GM19463 (cell line): ENCODE data around the gene FGA.
"Not testable (repeated sequence)": the region's sequence is repeated elsewhere in the genome, so short reads cannot be mapped to it uniquely, and the experiment has no call there.

ENCODE experiments used
- ATAC-seq: cut with Tn5 transposase; IDR thresholded peaks from one replicate; pipeline ENCODE4 v1.9.1; 2021; ENCODE audit warnings: mild to moderate bottlenecking, moderate library complexity; ENCODE audit not compliant: unreplicated experiment

The FGA gene

DNA sequence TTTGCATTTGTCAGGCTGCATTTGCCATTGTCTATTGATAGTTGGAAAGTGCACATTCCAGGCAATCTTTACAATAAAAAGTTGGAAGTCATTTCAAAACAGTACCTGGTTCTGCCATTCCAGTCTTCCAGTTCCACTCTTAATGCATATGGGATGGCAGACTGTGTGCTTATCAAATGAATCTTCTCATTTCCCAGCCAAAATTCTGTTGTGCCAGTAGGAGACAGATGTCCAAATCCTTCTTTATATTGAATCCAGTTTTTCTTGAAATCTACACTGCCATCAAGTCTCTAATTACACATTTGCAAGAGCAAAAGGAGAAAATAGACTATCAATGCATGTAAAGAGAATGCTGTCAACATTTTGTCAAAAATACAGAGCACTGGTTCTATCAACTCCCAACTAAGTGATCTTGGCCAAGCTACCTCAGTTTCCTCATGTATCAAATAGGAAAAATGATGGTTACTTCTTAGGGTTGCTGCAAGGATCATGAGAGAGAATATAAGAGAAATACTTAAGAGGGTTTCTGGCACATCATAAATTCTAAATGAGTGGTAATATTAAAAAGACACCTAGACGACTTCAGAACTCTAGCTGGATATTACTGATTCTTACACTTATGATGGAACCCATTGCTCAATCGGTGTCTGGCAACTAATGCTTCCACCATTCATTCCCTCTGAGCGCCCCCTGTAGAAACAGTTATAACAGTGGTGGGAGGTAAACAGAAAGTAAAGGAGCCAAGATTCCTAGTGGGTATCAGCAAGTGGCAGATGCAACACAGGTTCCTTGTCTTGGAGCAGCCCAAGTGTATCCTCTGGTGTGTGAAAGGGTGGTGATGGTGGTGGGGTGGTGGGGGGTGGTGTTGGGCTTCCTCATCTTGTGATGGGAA lies 18.1 kb upstream of the FGA start:
- no peak for ATAC-seq

DNA sequence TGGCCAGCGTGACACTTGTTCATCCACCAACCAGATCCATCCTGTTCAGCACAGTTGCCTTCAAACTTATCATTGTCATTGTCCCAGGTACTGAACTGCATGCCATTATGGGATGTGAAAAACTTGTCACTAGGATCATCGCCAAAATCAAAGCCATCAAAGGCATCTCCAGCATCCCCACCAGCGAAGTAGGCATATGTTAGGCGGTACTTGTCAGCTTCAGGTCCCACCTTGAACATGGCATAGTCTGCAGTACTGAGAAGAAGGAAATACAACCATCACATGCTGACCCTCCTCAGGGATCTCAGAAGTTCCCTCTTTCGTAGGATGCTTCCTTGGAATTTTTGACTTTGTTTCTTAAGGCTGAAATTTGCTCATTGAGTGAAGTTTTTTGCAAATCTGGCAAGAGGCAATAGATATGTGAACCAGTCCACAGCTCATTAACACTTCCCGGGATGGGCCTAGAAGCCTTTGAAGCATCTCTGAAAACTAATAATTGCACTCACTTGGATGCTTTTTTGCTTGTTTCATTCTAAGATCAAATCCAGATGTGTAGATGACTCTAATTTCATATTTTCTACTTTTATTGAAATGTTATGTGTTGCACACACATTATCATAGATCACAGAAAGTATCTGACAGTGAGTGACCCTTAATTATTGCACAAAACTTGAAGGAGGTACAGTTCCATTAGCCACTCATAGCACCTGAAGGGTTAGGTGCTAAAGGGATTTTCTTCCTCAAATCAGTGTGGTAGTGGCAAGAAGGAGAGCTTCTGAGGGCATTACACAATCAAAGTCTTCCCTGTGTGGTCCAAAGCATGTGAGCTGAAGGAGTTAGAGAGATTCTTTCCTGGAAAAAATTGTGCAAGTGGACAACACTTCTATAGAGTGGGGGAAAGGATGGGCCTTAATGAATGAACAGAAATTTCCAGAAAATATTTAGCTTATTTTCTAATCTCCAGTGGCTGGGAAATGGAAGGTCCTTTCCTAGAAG lies 16.5 kb upstream of the FGA start:
- ATAC-seq, result no peak

DNA sequence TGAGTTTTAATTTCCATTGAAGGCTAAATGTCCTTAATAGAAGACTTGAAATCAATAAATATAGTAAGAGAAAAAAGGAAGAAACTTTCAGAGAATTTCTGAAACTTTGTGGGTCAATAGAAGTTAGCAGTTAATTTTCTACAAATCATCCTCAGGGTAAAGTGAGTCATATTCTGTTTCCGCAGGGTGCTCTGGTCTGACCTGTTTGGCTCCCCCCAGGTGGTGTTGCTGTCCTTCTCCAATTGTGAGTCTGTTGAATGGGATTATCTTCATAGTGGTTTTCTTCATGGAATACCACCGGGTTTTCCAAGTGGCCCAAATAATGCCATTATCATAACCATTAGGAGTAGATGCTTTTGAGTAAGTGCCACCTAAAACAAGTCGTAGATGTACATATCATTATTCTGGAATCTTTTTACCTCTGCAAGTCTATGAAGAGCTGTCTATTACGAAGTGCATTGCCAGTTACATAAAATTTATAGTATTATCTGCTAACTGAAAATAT lies 14.2 kb upstream of the FGA start:
- no peak for ATAC-seq

DNA sequence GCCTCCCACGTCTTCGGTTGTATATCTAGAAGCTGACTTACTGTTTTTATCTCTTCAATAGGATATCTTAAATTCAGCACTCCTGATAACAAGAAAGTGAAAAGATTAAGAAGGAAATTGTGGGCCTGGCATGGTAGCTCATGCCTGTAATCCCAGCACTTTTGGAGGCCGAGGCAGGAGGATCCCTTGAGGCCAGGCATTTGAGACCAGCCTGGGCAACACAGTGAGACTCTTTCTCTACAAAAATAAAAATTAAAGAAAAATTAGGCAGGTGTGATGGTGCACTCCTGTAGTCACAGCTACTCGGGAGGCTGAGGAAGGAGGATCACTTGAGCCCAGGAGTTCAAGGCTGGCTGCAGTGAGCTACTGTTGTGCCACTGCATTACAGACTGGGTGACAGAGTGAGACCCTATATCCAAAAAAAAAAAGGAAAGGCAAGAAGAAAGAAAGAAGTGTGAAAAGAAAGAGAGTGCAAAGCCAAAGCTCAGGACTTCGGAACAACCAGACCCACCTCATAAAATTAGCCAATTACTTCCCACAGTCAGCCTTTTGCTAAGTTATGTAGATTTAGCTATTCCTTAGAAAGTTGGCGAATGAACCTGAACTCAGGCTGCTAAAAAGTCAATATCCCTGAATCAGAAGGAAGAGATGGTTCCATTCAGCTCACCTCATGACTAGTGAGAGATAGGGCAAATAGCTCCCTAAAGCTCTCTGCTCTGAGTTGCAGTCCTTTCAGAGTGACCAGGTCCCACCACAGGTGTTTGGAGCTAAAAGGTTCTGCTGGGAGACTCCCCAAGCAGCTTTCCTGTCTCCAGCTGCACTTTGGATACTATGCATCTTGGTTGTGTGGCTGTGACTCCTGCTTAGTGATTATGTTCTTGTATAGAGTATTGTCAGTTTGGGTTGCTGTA lies 12.7 kb upstream of the FGA start:
- ATAC-seq, result no peak

DNA sequence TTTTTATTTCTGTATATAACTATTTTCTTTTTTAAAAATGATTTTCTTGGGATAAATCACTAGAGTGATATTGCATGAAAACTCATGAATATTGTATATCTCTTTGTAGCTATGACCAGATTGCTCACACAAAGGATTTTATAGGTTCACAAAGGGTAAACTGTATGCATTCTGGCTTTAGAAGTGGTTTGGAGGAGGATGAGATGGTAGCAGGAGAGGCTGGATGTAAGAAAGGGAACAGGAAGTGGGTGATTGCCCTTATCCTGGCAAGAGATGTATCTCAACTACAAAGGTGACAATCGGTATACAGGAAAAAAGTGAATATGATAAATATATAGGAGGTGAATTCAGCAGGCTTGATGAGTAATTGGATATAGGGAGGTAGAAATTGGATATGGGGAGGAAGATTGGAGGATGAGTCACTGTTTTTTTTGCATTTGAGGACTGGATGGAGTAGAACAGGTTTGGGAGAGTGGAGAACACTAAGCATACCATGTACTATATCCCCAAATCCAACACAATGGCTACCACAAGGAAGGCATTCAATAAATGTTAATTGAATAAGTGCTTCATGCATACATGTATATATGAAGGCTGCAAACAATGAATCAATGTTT lies 12.0 kb upstream of the FGA start:
- ATAC-seq, result no peak

DNA sequence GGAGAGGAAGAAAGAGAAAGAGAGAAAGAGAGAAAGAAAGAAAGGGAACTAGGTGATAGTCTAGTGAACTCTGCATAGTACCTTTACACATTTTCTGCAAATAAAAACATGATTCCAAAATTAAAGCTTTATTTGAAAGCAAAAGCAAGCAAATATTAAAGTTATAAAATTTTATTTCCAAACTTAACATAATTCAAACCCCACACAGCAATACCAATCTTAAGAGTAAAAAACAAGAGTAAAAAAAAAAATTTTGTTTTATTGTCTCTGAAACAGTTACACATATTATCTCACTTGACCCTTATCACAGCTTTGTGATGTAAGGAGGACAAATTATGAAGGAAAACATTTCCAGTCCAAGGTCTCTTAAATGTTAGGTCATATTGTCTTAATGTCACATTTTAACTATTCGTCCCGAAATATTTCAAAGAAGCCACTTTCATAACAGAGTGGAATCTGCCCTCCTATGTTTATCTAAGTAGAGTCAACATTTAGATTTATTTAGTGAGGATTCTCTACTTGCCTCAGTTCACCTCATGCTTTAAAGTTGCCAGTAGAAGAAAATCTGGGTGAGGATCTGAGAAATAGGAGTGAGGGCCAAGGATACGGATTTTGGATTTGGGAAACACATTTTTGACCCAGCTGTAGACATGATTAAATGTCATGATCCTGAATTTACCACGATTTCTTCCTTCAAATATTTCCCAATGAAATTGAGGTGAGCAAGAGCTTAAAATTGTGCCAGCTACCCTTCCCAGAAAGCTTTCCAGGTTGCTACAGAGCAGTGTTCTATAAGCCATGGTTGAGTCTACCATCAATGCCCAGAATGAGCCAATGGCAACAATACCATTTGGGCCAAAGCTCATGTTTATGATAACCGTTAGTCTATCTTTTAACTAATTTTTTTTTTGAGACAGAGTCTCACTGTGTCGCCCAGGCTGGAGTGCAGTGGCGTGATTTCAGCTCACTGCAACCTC lies 7.5 kb upstream of the FGA start:
- no peak for ATAC-seq

DNA sequence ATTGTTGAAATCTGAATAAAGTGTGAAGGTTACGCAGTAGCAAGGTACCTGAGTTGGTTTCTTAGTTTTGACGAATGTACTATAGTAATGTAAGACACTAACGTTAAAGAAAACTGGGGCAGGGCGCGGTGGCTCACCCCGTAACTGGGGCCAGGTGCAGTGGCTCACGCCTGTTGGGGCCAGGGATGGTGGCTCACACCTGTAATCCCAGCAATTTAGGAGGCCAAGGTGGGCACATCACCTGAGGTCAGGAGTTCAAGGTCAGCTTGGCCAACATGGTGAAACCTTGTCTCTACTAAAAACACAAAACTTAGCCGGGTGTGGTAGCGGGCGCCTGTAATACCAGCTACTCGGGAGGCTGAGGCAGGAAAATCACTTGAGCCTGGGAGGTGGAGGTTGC lies 6.7 kb upstream of the FGA start:
- ATAC-seq, result not testable (repeated sequence)

DNA sequence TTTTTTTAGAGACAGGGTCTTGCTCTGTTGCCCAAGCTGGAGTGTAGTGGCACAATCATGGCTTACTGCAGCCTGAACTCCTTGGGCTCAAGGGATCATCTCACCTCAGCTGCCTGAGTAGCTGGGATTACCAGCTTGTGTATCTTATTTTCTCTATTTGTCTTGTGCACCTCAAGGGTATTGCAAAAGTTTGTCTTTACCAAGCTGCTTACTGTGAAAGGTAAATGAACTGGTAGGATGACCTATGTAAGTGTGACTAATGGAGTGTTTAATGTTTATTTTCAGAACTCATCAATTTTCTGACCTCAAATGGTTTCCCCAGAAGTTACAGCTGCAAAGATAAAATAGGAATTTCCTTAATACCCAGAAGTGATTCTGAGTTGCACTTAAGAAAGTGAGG lies 5.3 kb upstream of the FGA start:
- no peak for ATAC-seq

DNA sequence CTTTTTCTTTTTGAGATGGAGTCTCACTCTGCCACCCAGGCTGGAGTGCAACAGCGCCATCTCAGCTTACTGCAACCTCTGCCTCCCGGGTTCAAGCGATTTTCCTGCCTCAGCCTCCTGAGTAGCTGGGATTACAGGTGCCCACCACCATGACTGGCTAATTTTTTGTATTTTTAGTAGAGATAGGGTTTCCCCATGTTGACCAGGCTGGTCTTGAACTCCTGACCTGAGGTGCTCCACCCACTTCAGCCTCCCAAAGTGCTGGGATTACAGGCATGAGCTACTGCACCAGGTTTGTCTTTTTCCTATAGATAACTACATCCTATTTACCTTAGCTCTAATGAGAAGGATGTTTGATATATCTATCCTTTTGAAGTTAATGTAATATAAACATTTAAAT lies 3.8 kb upstream of the FGA start:
- not testable (repeated sequence) for ATAC-seq

DNA sequence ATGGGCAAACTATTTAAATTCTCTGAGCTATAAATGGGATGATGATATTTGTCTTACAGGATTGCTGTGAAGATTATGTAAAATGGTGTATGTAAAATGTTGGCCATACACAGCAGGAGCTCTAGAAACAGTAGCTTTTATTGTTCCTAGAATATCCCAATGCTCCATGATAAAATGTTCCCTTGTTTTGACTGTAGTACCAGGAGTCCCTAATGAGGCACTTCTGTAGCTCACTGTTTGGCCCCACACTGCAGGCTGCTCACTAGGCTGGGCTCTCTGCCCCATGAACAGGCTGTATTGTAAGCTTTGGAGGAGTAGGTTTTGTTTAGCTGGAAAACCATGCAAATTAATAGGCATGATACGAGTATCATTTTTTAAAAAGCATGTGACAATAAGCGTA lies 3.3 kb upstream of the FGA start:
- ATAC-seq, result no peak

DNA sequence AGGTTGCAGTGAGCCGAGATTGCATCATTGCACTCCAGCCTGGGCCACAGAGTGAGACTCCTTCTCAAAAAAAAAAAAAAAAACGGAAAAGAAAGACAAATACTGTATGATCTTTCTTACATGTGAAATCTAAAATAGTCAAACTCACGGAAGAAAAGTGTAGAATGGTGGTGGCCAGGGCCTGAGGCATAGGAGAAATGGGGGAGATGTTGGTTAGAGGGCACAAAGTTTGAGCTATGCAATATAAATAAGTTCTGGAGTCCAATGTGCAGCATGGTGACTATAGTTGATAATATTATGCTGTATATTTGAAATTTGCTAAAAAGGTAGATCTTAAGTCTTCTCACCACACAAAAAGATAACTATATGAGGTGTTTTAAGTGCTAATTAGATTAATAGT lies 1.3 kb upstream of the FGA start:
- no peak for ATAC-seq

DNA sequence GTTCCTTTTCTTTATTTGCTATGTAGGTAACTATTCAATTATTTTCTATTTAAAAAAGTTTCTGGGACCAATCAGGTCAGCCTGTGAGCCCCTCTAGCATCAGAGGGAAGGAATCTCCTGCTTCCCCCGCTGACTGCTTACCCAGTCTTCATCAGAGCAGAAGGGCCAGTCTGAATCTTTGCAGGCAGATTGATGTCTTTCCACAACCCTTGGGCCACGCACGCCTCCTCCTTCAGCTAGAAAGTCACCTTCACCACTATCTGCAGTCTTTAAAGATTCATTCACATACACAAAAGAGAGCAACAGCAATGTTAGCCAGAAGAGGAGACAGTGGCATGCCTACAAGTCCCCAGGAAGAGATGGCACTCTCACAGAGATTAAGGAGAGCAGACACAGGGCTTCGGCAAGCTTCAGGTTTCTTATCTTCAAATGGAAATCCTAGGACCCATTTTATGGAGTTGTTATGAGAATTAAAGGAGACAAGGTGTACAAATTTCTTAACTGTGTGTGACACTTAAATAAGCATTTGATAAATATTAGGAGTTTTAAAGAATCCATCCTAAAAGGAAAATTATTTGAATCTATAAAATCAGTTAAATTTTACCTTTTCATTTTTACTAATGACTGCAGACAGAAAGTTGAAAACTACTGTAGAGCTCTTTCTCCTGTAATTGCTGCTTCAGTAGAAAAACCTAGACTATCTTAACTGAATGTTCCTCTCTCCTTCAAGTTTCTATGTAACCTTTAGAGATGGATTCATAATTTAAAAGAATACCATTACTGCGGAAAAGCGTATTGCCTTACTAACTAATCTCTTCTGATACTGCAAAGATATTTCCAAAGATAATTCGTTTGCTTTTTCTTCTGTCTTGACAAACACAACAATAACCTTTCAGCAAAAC lies 995 bp downstream of the FGA start:
- ATAC-seq, result no peak

DNA sequence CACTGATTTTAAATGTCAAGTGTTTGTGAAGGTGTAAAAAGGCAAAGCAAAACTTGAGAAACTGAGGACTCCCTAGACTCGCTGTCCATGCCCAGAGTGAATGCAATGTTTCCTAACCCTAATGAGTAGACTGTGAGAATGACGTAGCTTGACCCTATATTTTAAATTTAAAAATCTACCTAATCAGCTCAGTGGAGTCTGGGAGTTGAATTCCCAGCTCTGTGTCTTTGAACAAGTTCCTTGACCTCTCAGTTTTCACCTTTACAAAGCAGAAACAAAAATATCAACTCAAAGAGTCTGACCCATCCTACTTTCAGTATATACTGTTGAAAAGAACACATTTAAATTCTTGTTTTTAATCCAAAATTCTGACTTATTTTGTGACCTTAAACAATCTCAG lies 2.3 kb downstream of the FGA start:
- ATAC-seq, result no peak

DNA sequence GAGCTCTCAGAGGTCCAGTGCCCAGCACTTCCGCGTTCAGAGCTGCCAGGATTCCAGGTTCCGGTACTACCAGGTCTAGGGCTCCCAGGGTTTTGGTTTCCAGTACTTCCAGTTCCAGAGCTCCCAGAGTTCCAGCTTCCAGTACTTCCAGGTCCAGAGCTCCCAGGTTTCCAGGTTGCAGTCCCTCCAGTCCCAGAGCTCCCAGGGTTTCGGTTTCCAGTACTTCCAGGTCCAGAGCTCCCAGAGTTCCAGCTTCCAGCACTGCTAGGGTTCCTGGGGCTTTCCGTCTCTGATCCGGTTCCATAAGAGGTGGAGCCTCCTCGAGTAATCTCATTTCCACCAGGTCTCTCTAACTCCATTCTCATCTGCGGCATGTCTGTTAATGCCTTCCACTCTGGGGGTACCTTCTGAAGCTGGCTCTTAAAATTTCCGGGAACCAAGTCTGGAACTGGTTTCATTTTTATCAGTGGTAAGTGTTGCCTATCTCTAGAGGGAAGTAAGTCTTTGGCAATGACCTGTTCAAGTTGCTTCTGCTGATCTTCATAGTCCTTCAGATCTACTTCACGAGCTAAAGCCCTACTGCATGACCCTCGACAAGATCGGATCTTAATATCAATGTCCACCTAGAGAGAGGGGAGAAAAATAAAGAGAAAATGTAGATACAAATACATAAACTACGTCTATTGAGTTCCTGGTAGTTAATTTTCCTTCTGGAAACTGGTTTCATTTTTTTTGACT lies 4.1 kb downstream of the FGA start:
- no peak for ATAC-seq

DNA sequence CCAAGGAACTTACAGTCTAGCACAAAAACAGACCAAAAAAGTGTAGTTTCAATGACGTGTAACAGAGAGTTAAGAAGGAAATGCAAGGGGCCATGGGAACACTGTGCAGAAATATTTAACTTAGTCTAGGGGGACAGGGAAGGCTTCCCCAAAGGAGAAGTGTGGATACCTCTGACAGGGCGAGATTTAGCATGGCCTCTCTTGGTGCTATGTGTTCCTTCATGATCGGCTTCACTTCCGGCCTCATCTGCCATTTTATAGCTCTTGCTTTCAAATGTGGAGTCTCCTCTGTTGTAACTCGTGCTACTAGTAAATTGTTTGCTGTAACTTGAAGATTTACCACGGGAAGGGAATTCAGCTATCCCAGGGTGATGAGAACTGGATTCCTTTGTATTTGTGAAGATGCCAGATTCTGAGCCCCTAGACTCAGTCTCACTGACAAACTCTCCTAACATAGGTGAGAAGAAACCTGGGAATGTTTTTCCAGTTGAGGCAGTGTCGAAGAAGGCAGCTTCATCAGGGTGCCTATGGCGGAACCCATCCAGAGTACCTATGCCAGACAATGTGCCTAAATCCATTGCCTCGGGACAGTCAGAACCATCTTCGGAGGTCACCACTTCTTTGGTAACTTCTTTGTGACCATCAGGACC lies 5.0 kb downstream of the FGA start:
- ATAC-seq, result no peak

DNA sequence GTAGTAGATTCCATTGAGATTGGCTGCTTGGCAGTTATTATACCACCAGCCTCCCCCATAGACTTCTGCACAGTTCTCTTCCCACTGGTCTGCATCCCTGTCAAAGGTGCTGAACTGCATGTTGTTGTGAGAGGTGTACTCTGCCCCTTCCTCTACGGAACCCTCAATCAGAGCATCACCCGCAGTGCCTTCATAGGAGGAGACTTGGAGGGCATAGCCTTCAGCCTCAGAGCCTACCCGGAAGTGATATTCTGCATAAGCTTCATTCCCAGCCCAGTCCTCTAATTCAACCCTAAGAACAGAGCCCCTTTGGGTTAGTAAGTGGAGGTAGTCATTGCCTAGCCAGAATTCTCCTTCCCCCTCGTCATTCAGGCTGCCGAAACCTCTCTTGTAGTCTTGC lies 6.3 kb downstream of the FGA start:
- no peak for ATAC-seq

DNA sequence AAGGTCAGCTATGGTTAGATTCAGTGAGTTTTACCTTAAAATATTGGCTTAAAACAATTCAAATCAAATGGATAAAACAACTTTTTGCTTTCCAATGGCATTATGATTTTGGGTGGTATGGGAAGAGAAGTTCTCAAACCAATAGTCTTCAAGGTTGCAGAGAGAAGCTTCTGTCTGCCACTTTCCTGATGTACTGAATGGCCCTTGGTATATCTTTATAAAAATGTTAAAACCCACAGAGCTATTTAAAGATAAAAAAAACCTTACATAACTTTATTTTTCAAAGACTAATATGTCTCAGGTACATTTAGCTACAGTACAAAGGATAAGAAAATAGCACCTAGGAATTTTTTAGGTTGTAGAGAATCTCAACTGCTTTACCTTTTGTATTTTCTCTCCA lies 6.9 kb downstream of the FGA start:
- ATAC-seq, result no peak
